NCI-H1436 (cell line): Measurements from ENCODE around the gene MMEL1.
"Not testable (repeated sequence)": the region's sequence is repeated elsewhere in the genome, so short reads cannot be mapped to it uniquely, and the experiment has no call there.

ENCODE experiments used
- DNase-seq: peaks from one replicate; lab custom pipeline; 2025; lab: John Stamatoyannopoulos, UW

MMEL1 gene

GRCh38 chr1:2573250-2573920 lies 59.4 kb downstream of the MMEL1 start:
- no peak for DNase-seq

GRCh38 chr1:2571348-2571747 lies 61.5 kb downstream of the MMEL1 start:
- DNase-seq, result no peak

- DNase-seq, result no peak
Observed at GRCh38 chr1:2570332-2570731, 62.5 kb downstream of the MMEL1 start.

GRCh38 chr1:2569703-2570102 lies 63.1 kb downstream of the MMEL1 start:
- not testable (repeated sequence) for DNase-seq

GRCh38 chr1:2569060-2569459 lies 63.8 kb downstream of the MMEL1 start:
- DNase-seq, result no peak

- not testable (repeated sequence) for DNase-seq
Observed at GRCh38 chr1:2568187-2568816, 64.5 kb downstream of the MMEL1 start.

GRCh38 chr1:2567083-2567679 lies 65.6 kb downstream of the MMEL1 start:
- DNase-seq, result no peak

- no peak for DNase-seq
Observed at GRCh38 chr1:2566101-2567045, 66.4 kb downstream of the MMEL1 start.

GRCh38 chr1:2564815-2565374 lies 67.9 kb downstream of the MMEL1 start:
- DNase-seq, result no peak

GRCh38 chr1:2564006-2564814 lies 68.6 kb downstream of the MMEL1 start:
- no peak for DNase-seq

GRCh38 chr1:2563205-2563604 lies 69.6 kb downstream of the MMEL1 start:
- no peak for DNase-seq

- DNase-seq, result no peak
Observed at GRCh38 chr1:2561898-2562895, 70.6 kb downstream of the MMEL1 start.

GRCh38 chr1:2561446-2561845 lies 71.4 kb downstream of the MMEL1 start:
- DNase-seq, result no peak

- DNase-seq, result no peak
Observed at GRCh38 chr1:2560299-2561073, 72.3 kb downstream of the MMEL1 start.

- no peak for DNase-seq
Observed at GRCh38 chr1:2559509-2560298, 73.1 kb downstream of the MMEL1 start.

GRCh38 chr1:2558861-2559260 lies 74.0 kb downstream of the MMEL1 start:
- no peak for DNase-seq

- DNase-seq, result no peak
Observed at GRCh38 chr1:2558420-2558819, 74.4 kb downstream of the MMEL1 start.
